Measurements from ENCODE around the gene ANKS1B. TPM values are rescaled to one million over a fixed set of nuclear protein-coding genes. Genes with fewer than 3 reads are reported as not detected.

Gene ANKS1B
- total RNA-seq, 1 donor from 2014 or later: 8.2 TPM

- H3K4me3 ChIP-seq: no peak overlapping the region
- H3K36me3 ChIP-seq: no peaks in the 10 kb centered on the region
- H3K27me3 ChIP-seq: no peaks in the 10 kb centered on the region
- DNase-seq (ENCODE audit: low spot score in 2 of 2): no peak
- no peak overlapping the region for H3K27ac ChIP-seq
- intact Hi-C loops (cut with DNase I): no loop called here
- no peak for TF ChIP-seq CTCF (IDR thresholded peaks at IDR 0.05)
- H3K4me1 ChIP-seq: peaks cover 0 to 11% of the 10 kb centered on the region in 2 donors
- H3K9me3 ChIP-seq: no peaks in the 10 kb centered on the region
Measured at GRCh38 chr12:99915251-99916082, 69.3 kb downstream of the ANKS1B start.

- Histone ChIP-seq H3K9me3 (no peaks in the 10 kb centered on the region), H3K4me1 (peaks cover 3 to 14% of the 10 kb centered on the region in 2 donors), H3K27me3 (no peaks in the 10 kb centered on the region), H3K27ac (peak overlapping the region in 1 of 2 donors; percentile 49), H3K4me3 (no peak overlapping the region), H3K36me3 (no peaks in the 10 kb centered on the region)
- TF ChIP-seq CTCF (IDR thresholded peaks at IDR 0.05): no peak
- DNase-seq (ENCODE audit: low spot score in 2 of 2): no peak
- intact Hi-C loops (cut with DNase I): loop anchor here (5.0 kb wide), 1 partner anchor 102 kb away; no protein-coding TSS in a partner anchor
Measured at GRCh38 chr12:99914206-99914605, 70.5 kb downstream of the ANKS1B start.

GRCh38 chr12:99911967-99912366, 72.8 kb downstream of the ANKS1B start:
- DNase-seq (ENCODE audit: low spot score in 2 of 2): no peak
- peak overlapping the region; percentile 28 to 48 for H3K4me3 ChIP-seq
- no peak for TF ChIP-seq CTCF (IDR thresholded peaks at IDR 0.05)
- no peaks in the 10 kb centered on the region for H3K36me3 ChIP-seq
- peak overlapping the region; percentile 63 to 68 for H3K27ac ChIP-seq
- H3K27me3 ChIP-seq: no peaks in the 10 kb centered on the region
- intact Hi-C loops (cut with DNase I): loop anchor here (2.0 to 5.0 kb wide), 2 partner anchors 73 to 100 kb away; partner anchors contain the start of gene ANKS1B
- H3K9me3 ChIP-seq: no peaks in the 10 kb centered on the region
- peaks cover 3 to 19% of the 10 kb centered on the region in 2 donors for H3K4me1 ChIP-seq

- no peaks in the 10 kb centered on the region for H3K27me3 ChIP-seq
- peak in 1 of 3 experiments; percentile 6 for TF ChIP-seq CTCF (IDR thresholded peaks at IDR 0.05)
- H3K9me3 ChIP-seq: no peaks in the 10 kb centered on the region
- peak; percentile 10 to 82 for DNase-seq (ENCODE audit: low spot score in 2 of 2)
- no peaks in the 10 kb centered on the region for H3K36me3 ChIP-seq
- H3K4me1 ChIP-seq: peaks cover 3 to 20% of the 10 kb centered on the region in 2 donors
- H3K27ac ChIP-seq: peak overlapping the region; percentile 68 to 72
- H3K4me3 ChIP-seq: peak overlapping the region; percentile 28 to 48
- intact Hi-C loops (cut with DNase I): loop anchor here (2.0 to 5.0 kb wide), 2 partner anchors 74 to 99 kb away; partner anchors contain the start of gene ANKS1B
Measured at GRCh38 chr12:99911081-99911480, 73.7 kb downstream of the ANKS1B start.

GRCh38 chr12:99910342-99910741, 74.4 kb downstream of the ANKS1B start:
- H3K27ac ChIP-seq: peak overlapping the region; percentile 68 to 72
- no peaks in the 10 kb centered on the region for H3K27me3 ChIP-seq
- DNase-seq (ENCODE audit: low spot score in 2 of 2): no peak
- no peaks in the 10 kb centered on the region for H3K36me3 ChIP-seq
- TF ChIP-seq CTCF (IDR thresholded peaks at IDR 0.05): no peak
- peaks cover 3 to 20% of the 10 kb centered on the region in 2 donors for H3K4me1 ChIP-seq
- intact Hi-C loops (cut with DNase I): loop anchor here (2.0 to 5.0 kb wide), 2 partner anchors 74 to 98 kb away; partner anchors contain the start of gene ANKS1B
- H3K4me3 ChIP-seq: peak overlapping the region in 1 of 2 donors; percentile 48
- H3K9me3 ChIP-seq: no peaks in the 10 kb centered on the region
